Measurements from ENCODE around the gene RRN3. TPM values are rescaled to one million over a fixed set of nuclear protein-coding genes. Genes with fewer than 3 reads are reported as not detected.
A peak's percentile ranks its signal among the peaks of the same experiment; 100 is the strongest.

RRN3 gene
- total RNA-seq, 1 donor from 2014 or later = 54.5 TPM

DNA sequence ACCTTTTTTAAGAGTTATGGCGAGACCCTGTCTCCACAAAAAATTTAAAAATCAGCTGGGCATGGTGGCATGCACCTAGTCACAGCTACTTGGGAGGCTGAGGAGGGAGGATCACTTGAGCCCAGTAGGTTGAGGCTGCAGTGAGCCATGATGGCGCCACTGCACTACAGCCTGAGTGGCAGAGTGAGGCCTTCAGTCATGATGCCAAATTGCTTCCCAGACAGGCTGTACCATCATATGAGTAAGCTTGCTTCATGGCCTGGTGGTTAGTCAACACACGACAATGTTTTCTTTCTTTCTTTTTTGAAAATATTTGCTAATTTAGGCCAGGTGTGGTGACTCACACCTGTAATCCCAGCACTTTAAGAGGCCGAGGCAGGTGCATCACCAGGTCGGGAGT, 50.7 kb downstream of the RRN3 start:
- no peak for FAIRE-seq
- Histone ChIP-seq H3K27me3 (ENCODE audit: control insufficient read depth, insufficient read depth, low read length) (no peaks in the 10 kb centered on the region), H3K36me3 (ENCODE audit: control insufficient read depth, insufficient read depth, low read length) (peaks cover 8% of the 10 kb centered on the region), H3K4me3 (ENCODE audit: low read depth, low read length) (no peak overlapping the region)
- DNase-seq (ENCODE audit: low read depth) = peak; percentile 75
- TF ChIP-seq, protein P1, sequence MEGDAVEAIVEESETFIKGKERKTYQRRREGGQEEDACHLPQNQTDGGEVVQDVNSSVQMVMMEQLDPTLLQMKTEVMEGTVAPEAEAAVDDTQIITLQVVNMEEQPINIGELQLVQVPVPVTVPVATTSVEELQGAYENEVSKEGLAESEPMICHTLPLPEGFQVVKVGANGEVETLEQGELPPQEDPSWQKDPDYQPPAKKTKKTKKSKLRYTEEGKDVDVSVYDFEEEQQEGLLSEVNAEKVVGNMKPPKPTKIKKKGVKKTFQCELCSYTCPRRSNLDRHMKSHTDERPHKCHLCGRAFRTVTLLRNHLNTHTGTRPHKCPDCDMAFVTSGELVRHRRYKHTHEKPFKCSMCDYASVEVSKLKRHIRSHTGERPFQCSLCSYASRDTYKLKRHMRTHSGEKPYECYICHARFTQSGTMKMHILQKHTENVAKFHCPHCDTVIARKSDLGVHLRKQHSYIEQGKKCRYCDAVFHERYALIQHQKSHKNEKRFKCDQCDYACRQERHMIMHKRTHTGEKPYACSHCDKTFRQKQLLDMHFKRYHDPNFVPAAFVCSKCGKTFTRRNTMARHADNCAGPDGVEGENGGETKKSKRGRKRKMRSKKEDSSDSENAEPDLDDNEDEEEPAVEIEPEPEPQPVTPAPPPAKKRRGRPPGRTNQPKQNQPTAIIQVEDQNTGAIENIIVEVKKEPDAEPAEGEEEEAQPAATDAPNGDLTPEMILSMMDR (IDR thresholded peaks at IDR 0.05; ENCODE audit: insufficient read depth, low read length, severe bottlenecking) = no peak

DNA sequence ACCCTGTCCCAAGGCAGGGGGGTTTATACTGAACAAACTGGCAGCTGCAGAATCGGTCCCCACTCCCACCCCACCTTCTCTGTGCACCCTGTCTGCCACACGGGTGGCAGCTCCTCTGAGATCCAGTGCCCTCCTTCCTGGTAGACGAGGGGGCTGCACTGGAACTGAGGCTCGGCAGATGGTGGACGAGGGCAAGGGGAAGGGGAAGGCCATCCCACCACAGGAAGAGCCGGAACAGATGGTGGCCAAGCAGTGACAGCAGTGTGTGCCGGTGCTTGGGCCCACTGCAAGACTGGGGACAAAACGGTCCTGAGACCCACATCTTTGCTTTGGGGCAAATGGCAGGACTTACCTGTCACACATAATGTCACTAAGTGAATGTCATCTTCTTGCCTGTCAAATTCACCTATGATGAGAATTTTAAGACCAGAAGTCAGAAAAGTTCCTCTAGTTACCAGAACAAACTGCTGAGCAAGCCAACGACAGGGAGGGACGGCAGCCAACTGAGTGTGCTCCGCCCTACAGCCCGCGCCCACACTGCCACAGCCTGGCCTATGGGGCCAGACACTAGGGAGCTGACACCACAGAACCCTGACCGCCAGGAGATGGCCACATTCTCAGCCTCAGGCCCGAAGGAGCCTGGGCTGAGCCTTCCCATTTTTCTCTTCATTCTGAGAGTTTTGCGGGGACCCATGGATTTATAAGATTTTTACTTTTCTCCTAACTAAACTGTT, 52.6 kb downstream of the RRN3 start:
- no peak for DNase-seq (ENCODE audit: low read depth)
- no peak for FAIRE-seq
- Histone ChIP-seq H3K27me3 (ENCODE audit: control insufficient read depth, insufficient read depth, low read length) (no peaks in the 10 kb centered on the region), H3K36me3 (ENCODE audit: control insufficient read depth, insufficient read depth, low read length) (peaks cover 10% of the 10 kb centered on the region), H3K4me3 (ENCODE audit: low read depth, low read length) (no peak overlapping the region)
- TF ChIP-seq, protein P1 (IDR thresholded peaks at IDR 0.05; ENCODE audit: insufficient read depth, low read length, severe bottlenecking) = no peak

DNA sequence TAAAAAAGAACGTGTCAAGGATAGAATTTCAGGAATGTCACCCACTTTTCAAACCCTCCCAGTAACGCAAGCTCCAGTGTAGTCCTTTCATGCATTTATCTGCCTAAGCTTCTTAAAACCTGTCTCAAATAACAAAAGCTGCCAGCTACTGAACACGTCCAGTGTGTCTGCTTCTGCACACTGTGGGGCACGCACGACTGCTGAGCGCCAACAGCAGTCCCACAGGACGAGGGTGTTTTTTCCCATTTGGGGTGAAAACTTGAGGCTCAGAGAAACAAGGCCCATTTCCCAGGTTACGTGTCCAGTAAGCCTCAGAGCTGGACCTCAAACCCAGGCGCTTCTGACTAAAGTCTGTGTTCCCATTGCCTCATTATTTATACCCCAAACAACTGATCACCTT, 55.4 kb downstream of the RRN3 start:
- no peak for FAIRE-seq
- TF ChIP-seq, protein P1 (IDR thresholded peaks at IDR 0.05; ENCODE audit: insufficient read depth, low read length, severe bottlenecking) = no peak
- Histone ChIP-seq H3K36me3 (ENCODE audit: control insufficient read depth, insufficient read depth, low read length) (peaks cover 12% of the 10 kb centered on the region), H3K27me3 (ENCODE audit: control insufficient read depth, insufficient read depth, low read length) (no peaks in the 10 kb centered on the region), H3K4me3 (ENCODE audit: low read depth, low read length) (no peak overlapping the region)
- no peak for DNase-seq (ENCODE audit: low read depth)

DNA sequence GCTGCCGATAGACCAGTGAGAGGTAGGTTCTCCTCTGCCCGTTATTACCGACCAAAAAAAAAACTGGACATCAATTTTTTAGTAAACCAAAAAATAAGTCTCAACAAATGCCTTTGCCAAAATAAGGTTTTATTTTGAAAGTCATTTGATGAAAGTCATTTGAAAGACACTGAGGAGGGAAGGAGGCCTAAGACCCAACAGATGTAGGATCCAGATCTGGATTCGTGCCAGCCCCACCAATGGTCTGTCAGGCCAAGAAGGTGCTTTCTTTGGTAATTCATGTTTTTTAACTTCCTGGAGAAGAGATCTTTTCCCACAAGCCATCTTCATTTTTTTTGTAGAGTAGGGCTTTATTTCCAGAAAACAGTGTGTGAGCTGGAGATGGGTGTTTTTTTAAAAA, 56.3 kb downstream of the RRN3 start:
- Histone ChIP-seq H3K27me3 (ENCODE audit: control insufficient read depth, insufficient read depth, low read length) (no peaks in the 10 kb centered on the region), H3K4me3 (ENCODE audit: low read depth, low read length) (no peak overlapping the region), H3K36me3 (ENCODE audit: control insufficient read depth, insufficient read depth, low read length) (peaks cover 20% of the 10 kb centered on the region)
- DNase-seq (ENCODE audit: low read depth) (no peak), FAIRE-seq (no peak)
- TF ChIP-seq, protein P1 (IDR thresholded peaks at IDR 0.05; ENCODE audit: insufficient read depth, low read length, severe bottlenecking) = no peak

DNA sequence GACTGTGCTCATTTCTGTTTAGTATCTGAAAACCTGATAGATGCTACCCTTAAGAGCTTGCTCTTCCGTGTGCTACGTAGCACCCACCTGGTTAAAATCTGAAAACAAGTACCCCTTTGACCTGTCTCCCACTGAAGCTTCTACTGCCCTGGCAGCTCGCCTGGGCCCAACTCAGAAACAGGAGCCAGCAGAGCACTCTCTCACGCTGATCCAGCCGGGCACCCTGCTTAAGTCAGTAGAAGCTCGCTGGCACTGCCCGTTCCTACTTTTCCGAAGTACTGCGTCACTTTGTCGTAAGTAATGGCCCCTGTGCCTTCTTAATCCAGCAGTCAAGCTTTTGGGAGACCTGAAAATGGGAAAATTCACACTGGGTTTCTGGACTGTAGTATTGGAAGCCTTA, 57.1 kb downstream of the RRN3 start:
- no peak for FAIRE-seq
- Histone ChIP-seq H3K36me3 (ENCODE audit: control insufficient read depth, insufficient read depth, low read length) (peaks cover 23% of the 10 kb centered on the region), H3K4me3 (ENCODE audit: low read depth, low read length) (no peak overlapping the region), H3K27me3 (ENCODE audit: control insufficient read depth, insufficient read depth, low read length) (no peaks in the 10 kb centered on the region)
- TF ChIP-seq, protein P1 (IDR thresholded peaks at IDR 0.05; ENCODE audit: insufficient read depth, low read length, severe bottlenecking) = no peak
- no peak for DNase-seq (ENCODE audit: low read depth)

All from bronchial epithelial cell (primary cell).